OCI-LY7 (cell line): ENCODE data around the gene ABRAXAS1. TPM values are rescaled to one million over a fixed set of nuclear protein-coding genes. Genes with fewer than 3 reads are reported as not detected.
A peak's percentile ranks its signal among the peaks of the same experiment; 100 is the strongest.
"Not testable (repeated sequence)": the region's sequence is repeated elsewhere in the genome, so short reads cannot be mapped to it uniquely, and the experiment has no call there.

ENCODE experiments used
- BruUV-seq: library from RNA; stranded (reverse); fragments of 400-500 nt; replicated peaks from 2 replicates; lab custom pipeline; 2021; lab: Mats Ljungman, UMichigan
- CTCF ChIA-PET: fragments of 300-600 bp; sonication (Branson Sonifier 250); formaldehyde crosslinking; loops from one replicate; lab custom pipeline; 2022; ENCODE audit warnings: antibody characterized with exemption; ENCODE audit not compliant: unreplicated experiment; lab: Charles Lee
- POLR2A ChIA-PET: fragments of 300-600 bp; sonication (Branson Sonifier 250); formaldehyde crosslinking; loops from one replicate; lab custom pipeline; 2022; ENCODE audit warnings: antibody characterized with exemption; lab: Charles Lee
- DNase-seq: peaks from one replicate; pipeline ENCODE4 v3.0.0-alpha.2; 2015; ENCODE audit warnings: low spot score
- H2AFZ ChIP-seq: fragments of 200-600 bp; sonication (generic), shearing (Covaris generic); 2 replicates; pipeline ENCODE4 v1.6.1; 2014; ENCODE audit warnings: mild to moderate bottlenecking, antibody characterized with exemption, low read length, moderate library complexity
- H3K27ac ChIP-seq: fragments of 200-600 bp; sonication (generic); 2 replicates; pipeline ENCODE4 v1.5.1; 2014; ENCODE audit warnings: mixed run types, low read depth, mild to moderate bottlenecking, moderate library complexity, low read length, inconsistent platforms; ENCODE audit not compliant: poor library complexity, severe bottlenecking
- H3K36me3 ChIP-seq: fragments of 200-600 bp; sonication (generic); 2 replicates; pipeline ENCODE4 v1.6.1; 2014; ENCODE audit warnings: mild to moderate bottlenecking, antibody characterized with exemption, low read length, moderate library complexity, mixed read lengths; ENCODE audit not compliant: insufficient read depth
- H3K4me1 ChIP-seq: fragments of 200-600 bp; sonication (generic); 2 replicates; pipeline ENCODE4 v1.5.1; 2014; ENCODE audit warnings: mild to moderate bottlenecking, low read length; ENCODE audit not compliant: insufficient read depth, poor library complexity, severe bottlenecking
- H3K4me2 ChIP-seq: fragments of 200-600 bp; sonication (generic); 2 replicates; pipeline ENCODE4 v1.6.1; 2014; ENCODE audit warnings: mild to moderate bottlenecking, low read length
- H3K4me3 ChIP-seq: fragments of 200-600 bp; sonication (generic); 2 replicates; pipeline ENCODE4 v1.5.1; 2014; ENCODE audit warnings: mild to moderate bottlenecking, low read depth, low read length; ENCODE audit not compliant: poor library complexity, severe bottlenecking
- H3K79me2 ChIP-seq: fragments of 200-600 bp; sonication (generic); 2 replicates; pipeline ENCODE4 v1.6.1; 2016; ENCODE audit warnings: low read depth, mild to moderate bottlenecking, low read length, moderate library complexity, mixed read lengths; ENCODE audit not compliant: insufficient read depth
- H3K9me2 ChIP-seq: fragments of 200-600 bp; sonication (generic); 2 replicates; pipeline ENCODE4 v1.6.1; 2016; ENCODE audit warnings: mild to moderate bottlenecking, low read length, mixed read lengths; ENCODE audit not compliant: insufficient read depth
- H3K9me3 ChIP-seq: fragments of 200-600 bp; sonication (generic); 2 replicates; pipeline ENCODE4 v1.6.1; 2014; ENCODE audit warnings: mild to moderate bottlenecking, mixed run types, low read length, mixed read lengths
- H4K20me1 ChIP-seq: fragments of 200-600 bp; sonication (generic); 2 replicates; pipeline ENCODE4 v1.6.1; 2014; ENCODE audit warnings: mild to moderate bottlenecking, antibody characterized with exemption, low read length, moderate library complexity, mixed read lengths; ENCODE audit not compliant: insufficient read depth
- EZH2phosphoT487 ChIP-seq: fragments of 200-600 bp; sonication (generic); IDR thresholded peaks from 2 replicates; pipeline ENCODE4 v1.6.1; 2018; ENCODE audit warnings: low read depth, borderline replicate concordance, mild to moderate bottlenecking, mixed run types, antibody characterized with exemption, low read length, moderate library complexity, mixed read lengths
- intact Hi-C: fragments of 100-400 bp; cut with micrococcal nuclease; formaldehyde crosslinking; loops from one replicate; pipeline ENCODE4 v1.10.0; 2022; ENCODE audit not compliant: unreplicated experiment
- total RNA-seq, 2 experiments: library from RNA; depleted of rRNA in 1 of 2; stranded (reverse); fragments of >200 nt in 1 of 2; shearing (Covaris generic) in 1 of 2; gene quantifications; 2 replicates each; pipeline ENCODE4 v1.2.3, GENCODE V29; 2014 to 2022
- TF ChIP-seq, protein P1 (sequence below): fragments of 200-600 bp; sonication (generic); conservative IDR thresholded peaks from 2 replicates; pipeline ENCODE4 v1.5.1; 2014; ENCODE audit warnings: mild to moderate bottlenecking, antibody characterized with exemption, low read length, moderate library complexity, mixed read lengths

The ABRAXAS1 gene
- total RNA-seq, 2 experiments from 2014 or later, result 24.4 to 26.5 TPM

DNA sequence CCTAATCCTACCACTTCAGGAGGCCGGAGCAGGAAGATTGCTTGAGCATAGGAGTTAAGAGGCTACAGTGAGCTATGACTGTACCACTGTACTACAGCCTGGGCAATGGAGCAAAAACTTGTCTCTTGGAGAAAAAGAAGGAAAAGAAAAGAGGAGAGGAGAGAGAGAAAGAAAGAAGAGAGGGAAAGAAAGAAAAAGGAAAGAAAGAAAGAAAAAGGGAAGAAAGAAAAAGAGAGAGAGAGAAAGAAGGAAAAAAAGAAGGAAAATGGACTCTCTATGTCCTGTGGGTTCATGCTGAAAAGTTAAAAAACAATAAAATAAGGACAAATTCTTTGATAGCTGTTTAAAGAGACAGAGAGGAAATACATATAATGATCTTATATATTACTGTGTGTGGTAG, 13.3 kb upstream of the ABRAXAS1 start:
- H3K4me1 ChIP-seq, result no peaks in the 10 kb centered on the region
- intact Hi-C loops, result no loop called here

DNA sequence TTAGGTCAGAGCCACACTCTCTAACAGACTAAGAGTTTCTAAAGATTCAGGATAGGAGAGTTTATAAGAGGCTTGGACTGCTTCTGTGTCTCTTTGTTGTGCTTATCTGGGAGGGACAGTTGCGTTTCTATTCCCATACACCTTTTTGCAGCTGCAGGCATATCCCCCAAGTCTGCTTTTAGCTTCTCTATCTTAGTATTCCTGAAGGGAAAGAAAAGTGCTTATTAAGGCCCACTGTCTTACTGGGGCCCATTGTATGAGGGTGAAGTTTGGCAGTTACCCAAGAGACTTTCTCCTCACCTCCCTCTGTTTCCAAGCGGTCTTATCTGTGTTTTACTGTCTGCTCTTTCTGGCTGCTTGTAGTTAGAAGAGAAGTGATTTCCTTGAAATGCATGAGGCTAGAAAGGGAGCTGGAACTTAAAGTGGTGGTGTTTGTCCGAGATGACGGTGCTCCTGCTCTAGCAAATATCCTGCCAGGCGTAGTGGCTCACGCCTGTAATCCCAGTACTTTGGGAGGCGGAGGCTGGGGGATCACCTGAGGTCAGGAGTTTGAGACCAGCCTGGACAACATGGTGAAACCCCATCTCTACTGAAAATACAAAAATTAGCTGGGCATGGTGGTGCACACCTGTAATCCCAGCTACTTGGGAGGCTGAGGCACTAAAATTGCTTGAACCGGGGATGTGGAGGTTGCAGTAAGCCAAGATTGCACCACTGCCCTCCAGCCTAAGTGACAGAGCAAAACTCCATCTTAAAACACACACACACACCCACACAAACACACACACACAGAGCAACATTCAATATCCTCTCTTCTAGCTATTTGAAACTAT, 11.4 kb upstream of the ABRAXAS1 start:
- POLR2A ChIA-PET, CTCF ChIA-PET, H3K4me2 ChIP-seq, BruUV-seq, H3K9me3 ChIP-seq, intact Hi-C loops, H3K9me2 ChIP-seq, H3K79me2 ChIP-seq, H4K20me1 ChIP-seq, DNase-seq, H3K4me3 ChIP-seq, H3K4me1 ChIP-seq, H2AFZ ChIP-seq, H3K27ac ChIP-seq, H3K36me3 ChIP-seq: not testable (repeated sequence)

More for the DNA sequence above, 13.3 kb upstream of the ABRAXAS1 start:
- no peak overlapping the region for H2AFZ ChIP-seq
- ChIA-PET POLR2A (interaction anchor here (0.7 to 2.0 kb wide), 4 partner anchors 12 to 661 kb away, joined by 3 to 8 read pairs (median 4); partner anchors contain the start of gene ABRAXAS1), CTCF (no interaction called here)
- no peak overlapping the region for H3K4me3 ChIP-seq
- H4K20me1 ChIP-seq, result no peaks in the 10 kb centered on the region
- DNase-seq, result no peak
- no peak overlapping the region for H3K27ac ChIP-seq
- TF ChIP-seq, protein P1, sequence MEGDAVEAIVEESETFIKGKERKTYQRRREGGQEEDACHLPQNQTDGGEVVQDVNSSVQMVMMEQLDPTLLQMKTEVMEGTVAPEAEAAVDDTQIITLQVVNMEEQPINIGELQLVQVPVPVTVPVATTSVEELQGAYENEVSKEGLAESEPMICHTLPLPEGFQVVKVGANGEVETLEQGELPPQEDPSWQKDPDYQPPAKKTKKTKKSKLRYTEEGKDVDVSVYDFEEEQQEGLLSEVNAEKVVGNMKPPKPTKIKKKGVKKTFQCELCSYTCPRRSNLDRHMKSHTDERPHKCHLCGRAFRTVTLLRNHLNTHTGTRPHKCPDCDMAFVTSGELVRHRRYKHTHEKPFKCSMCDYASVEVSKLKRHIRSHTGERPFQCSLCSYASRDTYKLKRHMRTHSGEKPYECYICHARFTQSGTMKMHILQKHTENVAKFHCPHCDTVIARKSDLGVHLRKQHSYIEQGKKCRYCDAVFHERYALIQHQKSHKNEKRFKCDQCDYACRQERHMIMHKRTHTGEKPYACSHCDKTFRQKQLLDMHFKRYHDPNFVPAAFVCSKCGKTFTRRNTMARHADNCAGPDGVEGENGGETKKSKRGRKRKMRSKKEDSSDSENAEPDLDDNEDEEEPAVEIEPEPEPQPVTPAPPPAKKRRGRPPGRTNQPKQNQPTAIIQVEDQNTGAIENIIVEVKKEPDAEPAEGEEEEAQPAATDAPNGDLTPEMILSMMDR, result no peak
- TF ChIP-seq EZH2phosphoT487, result no peak
- no peaks in the 10 kb centered on the region for H3K9me2 ChIP-seq
- no peaks in the 10 kb centered on the region for H3K36me3 ChIP-seq
- H3K4me2 ChIP-seq, result no peak overlapping the region
- no peaks in the 10 kb centered on the region for H3K79me2 ChIP-seq
- BruUV-seq, result no TSS peak
- H3K9me3 ChIP-seq, result no peaks in the 10 kb centered on the region

DNA sequence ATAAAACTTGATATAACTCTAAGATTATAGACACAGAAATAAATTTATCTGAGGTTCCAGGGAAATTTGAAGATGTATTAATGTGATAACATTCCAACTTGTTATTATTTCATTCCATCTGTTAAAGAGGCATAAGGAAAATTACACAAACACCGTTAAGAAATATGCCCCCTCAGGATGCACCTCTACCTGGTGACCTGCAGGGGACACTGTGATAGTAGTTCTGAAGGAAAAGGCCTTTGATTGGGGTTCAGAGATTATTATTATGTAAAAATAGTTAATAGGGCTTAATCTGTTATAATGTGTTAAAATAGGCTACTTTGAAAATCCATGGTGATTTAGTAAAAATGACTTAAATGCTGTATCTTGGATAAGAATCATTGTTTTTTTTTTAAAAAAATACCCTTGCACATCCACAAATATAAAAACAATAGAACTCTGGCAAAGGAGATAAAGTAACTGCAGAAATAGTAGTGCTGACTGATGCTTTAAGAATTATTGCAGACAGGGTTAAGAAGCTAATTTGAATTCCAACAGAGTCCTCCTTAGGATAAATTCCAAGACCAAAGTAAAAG, 6.1 kb upstream of the ABRAXAS1 start:
- no TSS peak for BruUV-seq
- Histone ChIP-seq H2AFZ (no peak overlapping the region; the same call in 1 of the 2 replicates), H3K4me2 (no peak overlapping the region), H4K20me1 (no peaks in the 10 kb centered on the region), H3K79me2 (no peaks in the 10 kb centered on the region), H3K36me3 (no peaks in the 10 kb centered on the region), H3K4me1 (peaks cover under 1% of the 10 kb centered on the region), H3K27ac (no peak overlapping the region), H3K9me2 (no peaks in the 10 kb centered on the region), H3K9me3 (no peaks in the 10 kb centered on the region), H3K4me3 (no peak overlapping the region)
- TF ChIP-seq, protein P1, result peak; percentile 98
- TF ChIP-seq EZH2phosphoT487, result no peak
- DNase-seq, result peak; percentile 54
- ChIA-PET POLR2A (interaction anchor here (1.4 kb wide), 1 partner anchor 9 kb away, joined by 3 read pairs; no protein-coding TSS in a partner anchor), CTCF (no interaction called here)
- intact Hi-C loops, result loop anchor here (2.0 kb wide), 2 partner anchors 128 to 150 kb away; no protein-coding TSS in a partner anchor
